ENCODE data around the gene SPC25. TPM values are rescaled to one million over a fixed set of nuclear protein-coding genes. Genes with fewer than 3 reads are reported as not detected.

Gene SPC25
- total RNA-seq, 2 experiments from 2014 or later: 31.0 to 32.0 TPM

DNA sequence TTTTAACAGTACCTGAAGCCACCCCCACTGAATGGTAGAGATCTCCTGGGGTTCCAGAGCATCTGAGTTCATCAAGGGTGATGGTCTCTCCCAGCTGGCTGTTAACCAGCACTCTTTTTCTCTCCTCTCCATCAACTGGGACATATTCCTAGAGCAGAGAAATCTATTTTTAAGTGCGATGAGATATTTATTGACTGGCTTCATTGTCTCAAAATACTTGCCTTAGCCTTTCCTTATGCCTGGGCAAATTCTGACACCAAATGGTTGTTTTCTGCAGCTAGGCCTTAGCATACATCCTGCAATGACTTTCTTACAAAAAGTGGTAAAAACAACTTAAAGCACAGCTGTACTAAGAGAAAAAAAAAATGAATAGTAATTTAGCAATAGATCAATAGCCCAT is 68.2 kb downstream of the SPC25 start:
- Mint-ChIP-seq H3K27me3 (ENCODE audit: low read depth) (no peaks in the 10 kb centered on the region), H3K4me3 (no peak overlapping the region), H3K9me3 (no peaks in the 10 kb centered on the region), H3K4me1 (ENCODE audit: low read depth) (no peaks in the 10 kb centered on the region), H3K36me3 (ENCODE audit: low read depth) (no peaks in the 10 kb centered on the region), H3K27ac (no peak overlapping the region)
- DNase-seq: no peak
- intact Hi-C loops (cut with micrococcal nuclease): no loop called here
- CTCF ChIA-PET: no interaction called here

DNA sequence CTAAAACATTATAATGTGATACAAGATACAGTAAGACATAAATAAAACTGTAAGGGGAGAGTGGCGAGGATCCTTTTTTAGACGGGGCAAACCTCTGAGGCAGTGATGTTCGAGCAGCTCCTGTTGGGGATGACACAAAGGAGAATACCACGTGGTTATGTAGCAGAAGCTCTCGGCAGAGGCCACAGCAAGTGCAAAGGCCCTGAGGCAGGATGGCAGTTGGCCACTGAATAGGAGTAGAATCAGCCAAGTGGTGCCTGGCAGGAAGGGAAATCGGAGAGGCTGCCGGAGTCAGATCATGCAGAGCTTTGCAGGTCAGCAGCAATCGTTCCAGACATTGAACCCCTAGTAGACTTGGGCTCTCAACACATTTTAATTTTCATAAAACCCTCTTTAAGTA is 68.7 kb downstream of the SPC25 start:
- Mint-ChIP-seq H3K27me3 (ENCODE audit: low read depth) (no peaks in the 10 kb centered on the region), H3K9me3 (no peaks in the 10 kb centered on the region)
- CTCF ChIA-PET: no interaction called here

More for the DNA sequence above, 68.7 kb downstream of the SPC25 start:
- Mint-ChIP-seq H3K27ac (no peak overlapping the region), H3K4me3 (no peak overlapping the region), H3K36me3 (ENCODE audit: low read depth) (no peaks in the 10 kb centered on the region), H3K4me1 (ENCODE audit: low read depth) (no peaks in the 10 kb centered on the region)
- intact Hi-C loops (cut with micrococcal nuclease): no loop called here
- no peak for DNase-seq

Other genes with a start within 250 kb of the SPC25 start
- gene NOSTRIN, start 87.8 kb downstream of the SPC25 start, total RNA-seq: not detected
- gene G6PC2, start 10.9 kb upstream of the SPC25 start, total RNA-seq: not detected
- not detected for gene ABCB11, start 140.9 kb upstream of the SPC25 start, total RNA-seq
- 1 to 10 TPM; 2.0 to 2.6 TPM for gene DHRS9, start 179.1 kb upstream of the SPC25 start, total RNA-seq